Activated T-cell treated with anti-CD3 and anti-CD28 coated beads for 1 hour (primary cell): ENCODE measurements around the gene ATG7.
"Not testable (repeated sequence)": the region's sequence is repeated elsewhere in the genome, so short reads cannot be mapped to it uniquely, and the experiment has no call there.

Source experiments
- DNase-seq: peaks from one replicate; pipeline ENCODE4 v3.0.0-alpha.2; 2020; ENCODE audit warnings: low read depth

The ATG7 gene

GRCh38 chr3:11254876-11255275, 17.3 kb upstream of the ATG7 start:
- no peak for DNase-seq

- DNase-seq, result not testable (repeated sequence)
Measured at GRCh38 chr3:11255537-11255936, 16.7 kb upstream of the ATG7 start.

- DNase-seq, result no peak
Measured at GRCh38 chr3:11258958-11259357, 13.2 kb upstream of the ATG7 start.

GRCh38 chr3:11260460-11260859, 11.7 kb upstream of the ATG7 start:
- DNase-seq, result no peak

GRCh38 chr3:11269007-11269406, 3.2 kb upstream of the ATG7 start:
- no peak for DNase-seq

- no peak for DNase-seq
Measured at GRCh38 chr3:11272906-11273574, 843 bp downstream of the ATG7 start.

- DNase-seq, result no peak
Measured at GRCh38 chr3:11273891-11274291, 1.7 kb downstream of the ATG7 start.

GRCh38 chr3:11274566-11275142, 2.5 kb downstream of the ATG7 start:
- no peak for DNase-seq

GRCh38 chr3:11275926-11276325, 3.7 kb downstream of the ATG7 start:
- DNase-seq, result no peak

- DNase-seq, result no peak
Measured at GRCh38 chr3:11276901-11277300, 4.7 kb downstream of the ATG7 start.

- DNase-seq, result no peak
Measured at GRCh38 chr3:11282250-11283138, 10.3 kb downstream of the ATG7 start.

- no peak for DNase-seq
Measured at GRCh38 chr3:11283139-11283475, 10.9 kb downstream of the ATG7 start.

- DNase-seq, result no peak
Measured at GRCh38 chr3:11284011-11284410, 11.8 kb downstream of the ATG7 start.

GRCh38 chr3:11285471-11285870, 13.3 kb downstream of the ATG7 start:
- DNase-seq, result no peak

GRCh38 chr3:11287404-11287803, 15.2 kb downstream of the ATG7 start:
- no peak for DNase-seq

- DNase-seq, result no peak
Measured at GRCh38 chr3:11288021-11288491, 15.9 kb downstream of the ATG7 start.

GRCh38 chr3:11288786-11289637, 16.8 kb downstream of the ATG7 start:
- no peak for DNase-seq

GRCh38 chr3:11289864-11290263, 17.7 kb downstream of the ATG7 start:
- no peak for DNase-seq

GRCh38 chr3:11290743-11291680, 18.8 kb downstream of the ATG7 start:
- no peak for DNase-seq

GRCh38 chr3:11291808-11292207, 19.6 kb downstream of the ATG7 start:
- no peak for DNase-seq

- DNase-seq, result no peak
Measured at GRCh38 chr3:11297126-11297525, 24.9 kb downstream of the ATG7 start.
